Choroid plexus epithelial cell (primary cell): Measurements from ENCODE around the gene ARL8A.
"Not testable (repeated sequence)": the region's sequence is repeated elsewhere in the genome, so short reads cannot be mapped to it uniquely, and the experiment has no call there.

ENCODE experiments used
- DNase-seq: peaks from one replicate; pipeline ENCODE4 v3.0.0-alpha.2; 2010; ENCODE audit warnings: low read depth
- H3K4me3 ChIP-seq: 2 replicates; pipeline ENCODE4 v1.5.1; 2011; ENCODE audit warnings: low read depth, mild to moderate bottlenecking, control low read depth, low read length, moderate library complexity
- TF ChIP-seq, protein P1 (sequence below): conservative IDR thresholded peaks from 2 replicates; pipeline ENCODE4 v1.5.1; 2011; ENCODE audit warnings: low read depth, mild to moderate bottlenecking, control low read depth, inconsistent platforms, low read length, moderate library complexity

The ARL8A gene

DNA sequence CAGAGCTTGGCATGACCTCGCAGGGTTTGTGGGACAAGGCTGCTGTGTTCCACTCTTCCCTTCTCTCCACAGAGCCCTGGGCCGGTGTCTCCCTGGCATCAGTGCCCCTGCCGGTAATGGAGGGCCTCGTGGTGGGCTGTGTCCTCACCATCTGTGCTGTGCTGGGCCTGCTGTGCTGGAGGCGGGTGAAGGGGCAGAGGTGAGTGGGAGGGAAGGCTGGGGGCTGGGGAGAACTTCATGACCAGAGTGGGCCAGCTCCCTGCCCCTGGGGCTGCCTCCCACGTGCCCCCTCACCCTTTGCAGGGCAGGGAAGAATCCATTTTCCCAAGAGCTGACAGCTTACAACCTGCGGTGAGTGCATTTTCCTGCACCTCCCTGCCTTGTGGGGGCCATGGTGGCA is 37.0 kb upstream of the ARL8A start:
- TF ChIP-seq, protein P1, sequence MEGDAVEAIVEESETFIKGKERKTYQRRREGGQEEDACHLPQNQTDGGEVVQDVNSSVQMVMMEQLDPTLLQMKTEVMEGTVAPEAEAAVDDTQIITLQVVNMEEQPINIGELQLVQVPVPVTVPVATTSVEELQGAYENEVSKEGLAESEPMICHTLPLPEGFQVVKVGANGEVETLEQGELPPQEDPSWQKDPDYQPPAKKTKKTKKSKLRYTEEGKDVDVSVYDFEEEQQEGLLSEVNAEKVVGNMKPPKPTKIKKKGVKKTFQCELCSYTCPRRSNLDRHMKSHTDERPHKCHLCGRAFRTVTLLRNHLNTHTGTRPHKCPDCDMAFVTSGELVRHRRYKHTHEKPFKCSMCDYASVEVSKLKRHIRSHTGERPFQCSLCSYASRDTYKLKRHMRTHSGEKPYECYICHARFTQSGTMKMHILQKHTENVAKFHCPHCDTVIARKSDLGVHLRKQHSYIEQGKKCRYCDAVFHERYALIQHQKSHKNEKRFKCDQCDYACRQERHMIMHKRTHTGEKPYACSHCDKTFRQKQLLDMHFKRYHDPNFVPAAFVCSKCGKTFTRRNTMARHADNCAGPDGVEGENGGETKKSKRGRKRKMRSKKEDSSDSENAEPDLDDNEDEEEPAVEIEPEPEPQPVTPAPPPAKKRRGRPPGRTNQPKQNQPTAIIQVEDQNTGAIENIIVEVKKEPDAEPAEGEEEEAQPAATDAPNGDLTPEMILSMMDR, result no peak
- DNase-seq, result no peak
- no peak overlapping the region for H3K4me3 ChIP-seq

DNA sequence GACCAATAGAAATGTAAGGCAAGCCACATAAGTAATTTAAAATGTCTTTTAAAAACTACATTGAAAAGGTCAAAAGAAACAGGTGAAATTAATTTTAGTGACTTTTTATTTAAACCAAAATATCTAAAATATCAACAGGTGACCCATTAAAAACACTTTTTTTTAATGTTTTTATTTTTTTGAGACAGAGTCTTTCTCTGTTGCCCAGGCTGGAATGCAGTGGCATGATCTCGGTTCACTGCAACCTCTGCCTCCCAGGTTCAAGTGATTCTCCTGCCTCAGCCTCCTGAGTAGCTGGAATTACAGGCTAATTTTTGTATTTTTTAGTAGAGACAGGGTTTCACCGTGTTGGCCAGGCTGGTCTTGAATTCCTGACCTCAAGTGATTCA is 36.2 kb upstream of the ARL8A start:
- DNase-seq, result not testable (repeated sequence)

DNA sequence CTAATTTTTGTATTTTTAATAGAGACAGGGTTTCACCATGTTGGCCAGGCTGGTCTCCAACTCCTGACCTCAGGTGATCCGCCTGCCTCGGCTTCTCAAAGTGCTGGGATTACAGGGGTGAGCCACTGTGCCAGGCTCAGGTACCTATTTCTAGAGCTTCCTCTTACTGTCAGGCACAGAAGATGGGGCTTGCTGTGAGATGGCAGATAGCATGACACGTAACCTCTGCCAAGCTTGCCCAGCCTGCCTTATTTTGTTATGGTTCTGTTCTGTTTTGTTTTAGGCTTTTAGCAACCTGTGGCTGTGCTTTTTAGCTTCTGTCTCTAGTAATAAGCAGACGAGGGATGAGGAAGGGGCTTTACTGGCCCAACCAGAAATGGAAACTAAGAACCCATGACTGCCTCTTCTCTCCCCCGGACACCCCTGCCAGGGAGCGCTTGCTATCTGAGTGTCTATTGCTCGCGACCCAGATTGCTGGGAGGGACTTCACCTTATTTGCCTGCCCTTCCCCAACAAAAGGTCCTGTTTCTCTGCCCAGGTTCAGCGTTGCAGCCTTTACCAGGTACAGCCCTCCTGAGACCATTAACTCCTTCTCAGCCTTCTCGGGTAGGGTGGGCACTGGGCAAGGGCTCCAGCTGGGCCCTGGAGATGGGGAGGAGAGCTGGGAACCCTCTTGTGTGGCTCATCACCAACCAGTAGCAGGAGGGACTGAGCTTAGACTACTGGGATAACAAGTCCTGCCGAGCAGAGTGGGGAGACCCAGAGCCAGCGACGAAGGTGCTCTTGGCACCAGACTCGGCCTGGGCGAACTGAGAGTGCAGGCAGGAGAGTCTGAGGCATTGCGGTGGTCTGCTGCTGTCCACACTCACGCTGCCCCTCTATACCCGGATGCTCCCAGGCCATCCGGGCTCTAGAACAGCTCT is 35.6 kb upstream of the ARL8A start:
- no peak overlapping the region for H3K4me3 ChIP-seq
- DNase-seq, result no peak
- TF ChIP-seq, protein P1, result no peak

More for the DNA sequence above, 36.2 kb upstream of the ARL8A start:
- not testable (repeated sequence) for H3K4me3 ChIP-seq

DNA sequence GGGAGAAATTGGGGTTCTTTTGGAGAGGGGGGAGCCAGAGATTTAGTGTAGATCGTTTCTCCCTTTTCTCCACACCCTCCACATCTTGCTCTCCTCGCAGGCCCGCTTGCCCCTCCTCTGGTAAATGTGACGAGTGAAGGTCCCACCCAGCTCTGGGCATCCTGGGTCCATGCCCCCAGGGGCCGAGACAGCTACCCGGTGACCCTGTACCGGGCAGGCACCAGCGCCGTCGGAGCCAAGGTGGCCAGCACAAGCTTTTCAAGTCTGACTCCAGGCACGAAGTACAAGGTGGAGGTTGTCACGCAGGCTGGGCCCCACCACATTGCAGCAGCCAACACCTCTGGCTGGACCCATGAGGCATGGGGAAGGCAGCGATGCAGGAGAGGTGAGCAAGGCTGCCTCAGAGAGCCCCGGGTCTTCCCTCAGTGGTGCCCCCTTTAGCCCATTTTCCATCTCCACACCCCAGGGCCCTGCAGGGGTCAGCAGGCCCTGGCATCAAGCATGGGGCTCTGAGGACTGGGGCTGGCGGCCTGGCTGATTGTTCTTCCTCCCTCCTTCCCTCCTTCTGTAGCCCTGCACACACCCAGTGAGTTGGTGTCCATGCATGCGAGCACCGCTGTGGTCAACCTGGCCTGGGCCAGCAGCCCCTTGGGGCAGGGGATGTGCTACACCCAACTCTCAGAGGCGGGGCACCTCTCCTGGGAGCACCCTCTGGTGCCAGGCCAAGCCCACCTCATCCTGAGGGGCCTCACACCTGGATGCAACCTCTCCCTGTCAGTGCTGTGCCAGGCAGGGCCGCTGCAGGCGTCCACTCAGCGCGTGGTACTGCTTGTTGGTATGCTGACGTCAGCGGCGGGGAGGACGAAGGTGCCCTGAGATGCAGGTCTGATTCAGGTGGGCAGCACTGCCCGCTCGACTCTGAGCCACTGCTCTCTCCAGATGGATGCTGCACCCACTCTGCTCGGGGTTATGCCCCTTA is 32.7 kb upstream of the ARL8A start:
- TF ChIP-seq, protein P1, result no peak

DNA sequence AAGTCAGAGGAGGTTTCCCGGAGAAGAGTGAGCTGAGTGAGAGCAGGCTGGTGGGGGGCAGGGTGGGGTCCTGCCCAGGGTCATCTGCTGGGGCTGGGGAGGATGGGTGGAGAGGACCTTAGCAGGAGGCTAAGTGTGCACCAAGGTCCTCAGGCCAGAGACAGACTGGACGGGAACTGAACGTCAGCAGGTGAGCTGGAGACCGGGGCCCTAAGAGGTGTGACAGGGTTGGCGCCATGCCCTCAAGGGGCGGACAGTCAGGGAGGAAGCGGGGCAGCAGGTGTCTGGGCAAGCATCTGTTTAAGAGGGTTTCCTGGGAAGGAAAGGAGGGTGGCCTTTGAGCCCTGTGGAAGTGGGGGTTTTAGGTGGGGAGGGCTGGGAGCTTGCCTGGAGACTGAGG is 29.5 kb upstream of the ARL8A start:
- no peak overlapping the region for H3K4me3 ChIP-seq
- TF ChIP-seq, protein P1, result no peak
- no peak for DNase-seq

More for the DNA sequence above, 32.7 kb upstream of the ARL8A start:
- H3K4me3 ChIP-seq, result no peak overlapping the region
- DNase-seq, result no peak

DNA sequence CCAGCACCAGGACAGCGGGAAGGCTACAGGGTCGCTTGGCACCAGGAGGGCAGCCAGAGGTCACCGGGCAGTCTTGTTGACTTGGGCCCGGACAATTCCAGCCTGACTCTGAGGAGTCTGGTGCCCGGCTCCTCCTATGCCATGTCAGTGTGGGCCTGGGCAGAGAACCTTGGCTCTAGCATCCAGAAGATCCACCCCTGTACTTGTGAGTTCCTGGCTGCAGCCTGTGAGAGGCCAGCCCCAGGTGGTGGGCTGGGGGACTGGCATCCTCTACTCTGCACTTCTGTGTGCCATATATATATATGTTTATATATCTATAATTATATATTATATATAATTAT is 27.4 kb upstream of the ARL8A start:
- no peak overlapping the region for H3K4me3 ChIP-seq
- no peak for DNase-seq
- TF ChIP-seq, protein P1, result no peak

DNA sequence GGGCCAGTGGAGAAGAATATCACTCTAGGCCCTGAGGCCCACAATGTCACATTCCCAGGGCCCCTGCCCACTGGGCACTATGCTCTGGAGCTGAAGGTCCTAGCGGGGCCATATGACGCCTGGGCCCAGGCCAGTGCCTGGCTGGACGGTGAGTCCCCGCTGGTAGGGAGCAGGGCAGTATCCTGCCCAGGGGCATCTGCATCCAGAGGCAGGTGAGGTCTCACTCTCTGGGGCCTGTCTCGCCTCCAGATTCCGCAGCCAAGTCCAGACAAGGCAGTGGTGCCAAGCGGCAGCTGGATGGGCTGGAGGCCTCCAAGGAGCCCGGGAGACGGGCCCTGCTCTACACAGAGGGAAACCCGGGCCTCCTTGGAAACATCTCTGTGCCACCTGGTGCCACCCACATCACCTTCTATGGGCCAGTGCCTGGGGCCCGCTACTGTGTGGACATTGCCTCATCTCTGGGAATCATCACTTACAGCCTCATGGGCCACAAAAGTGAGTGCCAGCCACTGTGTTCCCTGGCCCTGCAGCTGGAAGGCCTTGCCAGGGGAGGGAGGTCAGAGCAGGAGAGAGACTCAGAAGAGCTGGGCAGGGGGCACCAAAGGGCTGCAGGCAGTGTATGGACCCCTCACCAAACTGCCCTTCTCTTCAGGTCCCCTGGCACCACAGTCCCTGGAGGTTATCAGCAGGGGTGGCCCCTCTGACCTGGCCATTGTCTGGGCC is 26.9 kb upstream of the ARL8A start:
- TF ChIP-seq, protein P1, result no peak
- H3K4me3 ChIP-seq, result no peak overlapping the region

More for the DNA sequence above, 26.9 kb upstream of the ARL8A start:
- no peak for DNase-seq
